ENCODE measurements around the gene CASP7. TPM values are rescaled to one million over a fixed set of nuclear protein-coding genes. Genes with fewer than 3 reads are reported as not detected.
A peak's percentile ranks its signal among the peaks of the same experiment; 100 is the strongest.

Gene CASP7
- total RNA-seq, 4 donors from 2014 or later, result 47.9 to 144 (median 103) TPM

DNA sequence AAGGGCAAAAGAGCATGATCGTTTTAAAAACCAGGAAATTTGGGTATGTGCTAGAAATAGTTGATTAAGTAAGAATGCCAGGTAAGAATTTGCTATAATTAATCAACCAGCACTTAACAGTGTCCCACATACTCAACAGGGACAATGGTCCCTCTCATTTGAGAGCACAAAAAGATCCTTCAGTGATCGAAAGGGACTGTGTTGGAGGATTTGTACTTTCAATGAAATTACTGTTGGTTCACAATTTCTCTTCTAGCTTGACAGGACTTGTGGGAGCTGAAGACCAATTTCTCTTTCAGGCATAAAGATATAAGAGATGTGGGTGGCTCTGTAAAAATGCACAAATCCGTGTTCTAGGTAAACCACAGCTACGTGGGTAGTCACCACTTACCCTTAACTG is 59.3 kb downstream of the CASP7 start:
- H3K4me1 ChIP-seq, result peaks cover 0 to 6% (median 0%) of the 10 kb centered on the region in 4 donors
- no peak for TF ChIP-seq POLR2A (IDR thresholded peaks at IDR 0.05)
- TF ChIP-seq, protein P1, sequence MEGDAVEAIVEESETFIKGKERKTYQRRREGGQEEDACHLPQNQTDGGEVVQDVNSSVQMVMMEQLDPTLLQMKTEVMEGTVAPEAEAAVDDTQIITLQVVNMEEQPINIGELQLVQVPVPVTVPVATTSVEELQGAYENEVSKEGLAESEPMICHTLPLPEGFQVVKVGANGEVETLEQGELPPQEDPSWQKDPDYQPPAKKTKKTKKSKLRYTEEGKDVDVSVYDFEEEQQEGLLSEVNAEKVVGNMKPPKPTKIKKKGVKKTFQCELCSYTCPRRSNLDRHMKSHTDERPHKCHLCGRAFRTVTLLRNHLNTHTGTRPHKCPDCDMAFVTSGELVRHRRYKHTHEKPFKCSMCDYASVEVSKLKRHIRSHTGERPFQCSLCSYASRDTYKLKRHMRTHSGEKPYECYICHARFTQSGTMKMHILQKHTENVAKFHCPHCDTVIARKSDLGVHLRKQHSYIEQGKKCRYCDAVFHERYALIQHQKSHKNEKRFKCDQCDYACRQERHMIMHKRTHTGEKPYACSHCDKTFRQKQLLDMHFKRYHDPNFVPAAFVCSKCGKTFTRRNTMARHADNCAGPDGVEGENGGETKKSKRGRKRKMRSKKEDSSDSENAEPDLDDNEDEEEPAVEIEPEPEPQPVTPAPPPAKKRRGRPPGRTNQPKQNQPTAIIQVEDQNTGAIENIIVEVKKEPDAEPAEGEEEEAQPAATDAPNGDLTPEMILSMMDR (IDR thresholded peaks at IDR 0.05), result no peak
- no peak overlapping the region for H3K27ac ChIP-seq
- H3K4me3 ChIP-seq, result no peak overlapping the region
- DNase-seq, result no peak
- H3K27me3 ChIP-seq, result no peaks in the 10 kb centered on the region
- H3K36me3 ChIP-seq, result no peaks in the 10 kb centered on the region
- no peaks in the 10 kb centered on the region for H3K9me3 ChIP-seq

DNA sequence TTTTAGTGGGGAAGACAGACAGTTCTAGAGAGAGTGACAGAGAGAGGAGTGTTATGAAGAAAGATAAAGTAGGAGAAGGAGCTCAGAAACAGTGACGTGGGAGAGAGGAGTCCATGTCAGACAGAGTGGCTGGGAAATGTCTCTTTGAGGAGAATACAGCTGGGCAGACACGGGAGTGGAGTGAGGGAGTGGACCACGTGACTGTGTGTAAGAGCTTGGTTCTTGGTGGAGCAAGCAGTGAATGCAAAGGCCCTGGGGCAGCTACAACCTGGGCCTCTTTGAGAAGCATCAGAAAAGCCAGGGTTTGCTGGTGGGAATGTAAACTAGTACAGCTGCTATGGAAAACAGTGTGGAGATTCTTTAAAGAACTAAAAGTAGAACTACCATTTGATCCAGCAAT is 59.9 kb downstream of the CASP7 start:
- Histone ChIP-seq H3K36me3 (no peaks in the 10 kb centered on the region), H3K27me3 (no peaks in the 10 kb centered on the region), H3K4me3 (no peak overlapping the region), H3K9me3 (no peaks in the 10 kb centered on the region), H3K27ac (no peak overlapping the region), H3K4me1 (peaks cover 0 to 6% (median 0%) of the 10 kb centered on the region in 4 donors)
- no peak for DNase-seq
- TF ChIP-seq, protein P1 (IDR thresholded peaks at IDR 0.05), result no peak
- TF ChIP-seq POLR2A (IDR thresholded peaks at IDR 0.05), result no peak

DNA sequence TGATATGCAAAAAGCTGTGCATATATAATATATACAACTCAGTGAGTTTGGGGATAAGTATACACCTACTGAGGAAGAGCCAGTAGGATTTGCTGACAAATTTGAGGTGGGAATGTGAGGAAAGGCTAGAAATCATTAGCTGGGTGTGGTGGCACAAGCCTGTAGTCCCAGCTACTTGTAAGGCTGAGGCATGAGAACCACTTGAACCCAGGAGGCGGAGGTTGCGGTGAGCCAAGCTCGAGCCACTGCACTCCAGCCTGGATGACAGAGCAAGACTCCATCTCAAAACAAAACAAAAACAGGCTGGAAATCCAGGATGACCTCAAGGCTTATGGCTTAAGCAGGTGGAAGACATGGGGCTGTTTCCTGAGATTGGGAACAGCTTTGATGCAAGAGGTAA is 61.1 kb downstream of the CASP7 start:
- no peaks in the 10 kb centered on the region for H3K9me3 ChIP-seq
- H3K27me3 ChIP-seq, result no peaks in the 10 kb centered on the region
- no peak for DNase-seq
- H3K4me3 ChIP-seq, result no peak overlapping the region
- H3K27ac ChIP-seq, result no peak overlapping the region
- peaks cover 0 to 9% (median 0%) of the 10 kb centered on the region in 4 donors for H3K4me1 ChIP-seq
- H3K36me3 ChIP-seq, result no peaks in the 10 kb centered on the region
- no peak for TF ChIP-seq POLR2A (IDR thresholded peaks at IDR 0.05)
- TF ChIP-seq, protein P1 (IDR thresholded peaks at IDR 0.05), result no peak

DNA sequence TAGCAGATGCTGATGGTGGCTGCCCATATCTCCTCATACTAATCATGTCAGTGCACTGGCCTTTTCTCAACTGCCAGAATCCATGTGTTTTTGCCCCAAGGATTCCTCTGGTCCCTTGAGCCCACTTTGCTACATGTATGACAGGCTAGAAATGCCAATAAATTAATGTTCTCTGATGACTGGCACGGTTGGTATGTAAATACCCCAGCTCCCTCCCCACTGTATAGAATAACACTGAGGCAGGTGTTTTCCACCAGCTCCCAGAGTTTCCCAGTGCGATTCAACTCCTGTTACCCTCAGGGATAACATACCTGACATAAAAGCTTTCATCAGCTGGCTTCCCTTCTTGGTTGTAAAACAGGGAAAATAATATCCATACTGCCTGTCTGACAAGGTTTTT is 62.8 kb downstream of the CASP7 start:
- Histone ChIP-seq H3K36me3 (no peaks in the 10 kb centered on the region), H3K27ac (no peak overlapping the region), H3K9me3 (no peaks in the 10 kb centered on the region), H3K4me3 (no peak overlapping the region), H3K4me1 (peaks cover 0 to 10% (median 0%) of the 10 kb centered on the region in 4 donors), H3K27me3 (no peaks in the 10 kb centered on the region)
- DNase-seq, result no peak
- TF ChIP-seq, protein P1 (IDR thresholded peaks at IDR 0.05), result no peak
- TF ChIP-seq POLR2A (IDR thresholded peaks at IDR 0.05), result no peak

DNA sequence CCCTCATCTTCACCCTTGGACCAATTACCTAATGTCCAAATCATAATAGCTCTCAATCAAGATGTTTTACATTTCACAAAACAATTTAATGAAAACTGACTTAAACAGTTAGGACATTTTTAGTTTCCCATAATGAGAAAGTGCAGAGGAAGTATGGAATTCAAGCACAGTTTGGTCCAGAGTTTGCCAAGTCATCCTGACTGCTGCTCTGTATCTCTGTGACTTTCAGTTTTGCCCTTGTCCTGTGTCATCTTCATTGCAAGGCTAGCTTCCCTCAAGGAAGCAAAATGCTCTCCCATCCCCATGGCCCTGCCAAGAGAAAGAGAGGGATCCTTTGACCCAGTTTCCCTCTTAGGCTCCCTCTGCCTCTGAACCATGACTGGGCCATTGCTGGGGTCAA is 63.9 kb downstream of the CASP7 start:
- H3K36me3 ChIP-seq, result no peaks in the 10 kb centered on the region
- no peaks in the 10 kb centered on the region for H3K9me3 ChIP-seq
- TF ChIP-seq POLR2A (IDR thresholded peaks at IDR 0.05), result no peak
- TF ChIP-seq, protein P1 (IDR thresholded peaks at IDR 0.05), result no peak

DNA sequence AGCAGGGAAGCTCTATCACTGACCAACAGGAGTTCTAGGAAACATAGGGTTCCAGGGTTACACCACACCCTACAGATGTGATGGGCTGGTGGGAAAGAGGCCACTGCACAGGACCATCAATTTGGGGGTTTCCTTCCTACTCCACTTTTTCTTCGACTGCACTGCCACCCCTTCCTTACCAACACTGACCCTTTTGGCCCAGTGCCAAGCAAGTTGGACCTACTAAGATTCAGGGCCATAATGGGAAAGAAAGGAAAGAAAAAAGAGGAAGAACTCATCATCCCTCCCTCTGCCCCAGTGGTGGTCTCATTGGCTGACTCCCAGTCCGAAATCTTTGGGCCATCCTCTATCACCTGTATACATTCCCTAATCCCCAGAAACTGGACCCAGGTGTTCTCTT is 65.7 kb downstream of the CASP7 start:
- peaks cover 0 to 19% (median 0%) of the 10 kb centered on the region in 4 donors for H3K4me1 ChIP-seq
- H3K27me3 ChIP-seq, result no peaks in the 10 kb centered on the region
- TF ChIP-seq, protein P1 (IDR thresholded peaks at IDR 0.05), result no peak
- no peak for TF ChIP-seq POLR2A (IDR thresholded peaks at IDR 0.05)
- H3K9me3 ChIP-seq, result no peaks in the 10 kb centered on the region
- H3K27ac ChIP-seq, result peak overlapping the region in 2 of 4 donors; percentile 70 to 75
- H3K4me3 ChIP-seq, result no peak overlapping the region
- DNase-seq, result no peak
- H3K36me3 ChIP-seq, result no peaks in the 10 kb centered on the region

More for the DNA sequence above, 63.9 kb downstream of the CASP7 start:
- no peaks in the 10 kb centered on the region for H3K27me3 ChIP-seq
- H3K27ac ChIP-seq, result no peak overlapping the region
- no peak overlapping the region for H3K4me3 ChIP-seq
- H3K4me1 ChIP-seq, result peaks cover 0 to 15% (median 0%) of the 10 kb centered on the region in 4 donors
- no peak for DNase-seq

All from Peyer's patch (tissue), 4 donors.